H1 (cell line): ENCODE measurements around the gene BLMH. TPM values are rescaled to one million over a fixed set of nuclear protein-coding genes. Genes with fewer than 3 reads are reported as not detected.
A peak's percentile ranks its signal among the peaks of the same experiment; 100 is the strongest.

Source experiments
- CTCF ChIA-PET: fragments of 300-600 bp; sonication (Branson Sonifier 250); formaldehyde crosslinking; loops from one replicate; lab custom pipeline; 2021; ENCODE audit not compliant: partially characterized antibody; lab: Charles Lee
- POLR2A ChIA-PET: fragments of 300-600 bp; sonication (Branson Sonifier 250); formaldehyde crosslinking; loops from one replicate; lab custom pipeline; 2021; ENCODE audit warnings: inconsistent platforms; ENCODE audit not compliant: partially characterized antibody; lab: Charles Lee
- DNase-seq, 2 experiments: peaks; one replicate each; pipeline versions ENCODE4 v3.0.0 to v3.0.0-alpha.2; 2010 to 2022; ENCODE audit warnings: low spot score in 2 of 2, low read depth in 1 of 2, mixed read lengths in 1 of 2
- FAIRE-seq: peaks from 2 replicates; lab custom pipeline; 2011; peaks lifted over from hg19 to GRCh38; lab: Jason Lieb, UNC
- H2AFZ ChIP-seq: 2 replicates; pipeline ENCODE4 v1.8.1; 2012; ENCODE audit warnings: low read length, inconsistent platforms
- H2AK5ac ChIP-seq: 2 replicates; pipeline ENCODE4 v1.6.1; 2013; ENCODE audit warnings: low read depth, low read length
- H2BK120ac ChIP-seq: replicated peaks from 2 replicates; pipeline ENCODE3; 2013; ENCODE audit warnings: low read depth, low read length, inconsistent platforms
- H2BK12ac ChIP-seq: 2 replicates; pipeline ENCODE4 v1.6.1; 2013; ENCODE audit warnings: low read depth, low read length
- H2BK15ac ChIP-seq: 2 replicates; pipeline ENCODE4 v1.6.1; 2013; ENCODE audit warnings: low read length
- H2BK20ac ChIP-seq: 2 replicates; pipeline ENCODE4 v1.6.1; 2013; ENCODE audit warnings: low read length
- H2BK5ac ChIP-seq: 2 replicates; pipeline ENCODE4 v1.6.1; 2013; ENCODE audit warnings: low read depth, low read length
- H3K14ac ChIP-seq: 2 replicates; pipeline ENCODE4 v1.6.1; 2013; ENCODE audit warnings: inconsistent platforms; ENCODE audit not compliant: insufficient read length
- H3K18ac ChIP-seq: 2 replicates; pipeline ENCODE4 v1.6.1; 2013; ENCODE audit warnings: low read length; ENCODE audit errors: extremely low read depth
- H3K23ac ChIP-seq: 2 replicates; pipeline ENCODE4 v1.6.1; 2013; ENCODE audit warnings: inconsistent platforms; ENCODE audit not compliant: insufficient read length
- H3K23me2 ChIP-seq: 2 replicates; pipeline ENCODE4 v1.6.1; 2013; ENCODE audit warnings: low read depth, low read length
- H3K27ac ChIP-seq: 2 replicates; pipeline ENCODE4 v1.6.1; 2011; ENCODE audit warnings: low read depth, low read length, inconsistent platforms
- H3K27me3 ChIP-seq, 4 experiments: replicated peaks in 1 of 4; 1 replicate in 1 of 4; 2 replicates in 3 of 4; pipeline versions ENCODE4 v1.6.1 to v1.8.1; 2011 to 2013; ENCODE audit warnings: low read length in 3 of 4, mild to moderate bottlenecking in 3 of 4, inconsistent platforms in 2 of 4, mixed read lengths in 2 of 4, moderate library complexity in 1 of 4; ENCODE audit not compliant: control insufficient read depth in 3 of 4, insufficient read depth in 3 of 4; ENCODE audit errors: extremely low read depth in 1 of 4
- H3K36me3 ChIP-seq, 4 experiments: 2 replicates each; pipeline versions ENCODE4 v1.6.1 to v1.8.1; 2011 to 2013; ENCODE audit warnings: mild to moderate bottlenecking in 4 of 4, low read length in 3 of 4, moderate library complexity in 2 of 4, control low read depth in 1 of 4, inconsistent platforms in 1 of 4; ENCODE audit not compliant: insufficient read depth in 4 of 4, control insufficient read depth in 2 of 4
- H3K4ac ChIP-seq: replicated peaks from 2 replicates; pipeline ENCODE3; 2013; ENCODE audit warnings: low read length, low read depth, mixed read lengths, inconsistent platforms; ENCODE audit not compliant: insufficient read length
- H3K4me1 ChIP-seq, 4 experiments: replicated peaks in 1 of 4; 1 replicate in 1 of 4; 2 replicates in 3 of 4; pipeline versions ENCODE4 v1.6.1 to v1.8.1; 2011 to 2013; ENCODE audit warnings: low read length in 3 of 4, inconsistent platforms in 2 of 4, mixed read lengths in 1 of 4; ENCODE audit not compliant: insufficient read depth in 4 of 4, control insufficient read depth in 3 of 4
- H3K4me2 ChIP-seq, 2 experiments: 2 replicates each; pipeline versions ENCODE4 v1.6.1 to v1.8.1; 2011 to 2013; ENCODE audit warnings: low read depth in 2 of 2, low read length in 2 of 2, control low read depth in 1 of 2, inconsistent platforms in 1 of 2, mild to moderate bottlenecking in 1 of 2; ENCODE audit not compliant: insufficient read depth in 1 of 2
- H3K4me3 ChIP-seq, 4 experiments: fragments of 200-600, 300-600 bp in 1 of 4; sonication (generic), shearing (Covaris generic), sonication (Bioruptor Twin) in 1 of 4; 2 replicates each; pipeline versions ENCODE4 v1.5.1 to v1.8.1; 2011 to 2016; ENCODE audit warnings: low read length in 4 of 4, low read depth in 3 of 4, control low read depth in 2 of 4, inconsistent platforms in 2 of 4, mild to moderate bottlenecking in 2 of 4, mixed read lengths in 1 of 4, moderate library complexity in 1 of 4; ENCODE audit not compliant: insufficient read depth in 2 of 4; ENCODE audit errors: extremely low read depth in 1 of 4
- H3K56ac ChIP-seq: replicated peaks from 2 replicates; pipeline ENCODE3; 2013; ENCODE audit warnings: low read depth, mild to moderate bottlenecking, mixed read lengths, low read length, inconsistent platforms; ENCODE audit not compliant: insufficient read length
- H3K79me1 ChIP-seq: 2 replicates; pipeline ENCODE4 v1.6.1; 2013; ENCODE audit warnings: low read depth, low read length, control low read depth
- H3K79me2 ChIP-seq, 2 experiments: 2 replicates each; pipeline versions ENCODE4 v1.6.1 to v1.8.1; 2012 to 2013; ENCODE audit warnings: low read length in 2 of 2, mild to moderate bottlenecking in 2 of 2, inconsistent platforms in 1 of 2; ENCODE audit not compliant: insufficient read depth in 2 of 2, control insufficient read depth in 1 of 2
- H3K9ac ChIP-seq, 4 experiments: replicated peaks in 1 of 4; 1 replicate in 1 of 4; 2 replicates in 3 of 4; pipeline versions ENCODE4 v1.6.1 to v1.8.1; 2011 to 2013; ENCODE audit warnings: low read depth in 3 of 4, low read length in 3 of 4, control low read depth in 2 of 4, mild to moderate bottlenecking in 2 of 4, moderate library complexity in 2 of 4, inconsistent platforms in 1 of 4; ENCODE audit errors: extremely low read depth in 1 of 4
- H3K9me3 ChIP-seq, 2 experiments: 2 replicates each; pipeline versions ENCODE4 v1.6.1 to v1.8.1; 2012 to 2013; ENCODE audit warnings: mild to moderate bottlenecking in 2 of 2, moderate library complexity in 2 of 2, control low read depth in 1 of 2, inconsistent platforms in 1 of 2, low read depth in 1 of 2, low read length in 1 of 2, mixed read lengths in 1 of 2; ENCODE audit not compliant: insufficient read depth in 2 of 2
- H4K20me1 ChIP-seq, 2 experiments: replicated peaks in 1 of 2; 2 replicates each; pipeline versions ENCODE3 to v1.8.1; 2011 to 2013; ENCODE audit warnings: inconsistent platforms in 2 of 2, low read length in 2 of 2, mild to moderate bottlenecking in 1 of 2; ENCODE audit not compliant: insufficient read depth in 2 of 2, control insufficient read depth in 1 of 2
- H4K5ac ChIP-seq: 2 replicates; pipeline ENCODE4 v1.6.1; 2013; ENCODE audit warnings: low read length, low read depth, mixed read lengths, inconsistent platforms; ENCODE audit not compliant: insufficient read length
- H4K8ac ChIP-seq: 2 replicates; pipeline ENCODE4 v1.8.0; 2013; ENCODE audit warnings: mild to moderate bottlenecking, moderate library complexity, low read length, inconsistent platforms; ENCODE audit not compliant: insufficient read depth; ENCODE audit errors: extremely low read depth
- H4K91ac ChIP-seq: replicated peaks from 2 replicates; pipeline ENCODE3; 2013; ENCODE audit warnings: low read length, mixed read lengths, inconsistent platforms; ENCODE audit not compliant: insufficient read length
- BCL11A ChIP-seq, 2 experiments: IDR thresholded peaks; one replicate each; pipeline ENCODE4 v1.6.1; 2011; ENCODE audit warnings: low read depth in 2 of 2, low read length in 2 of 2, mild to moderate bottlenecking in 2 of 2
- CBX5 ChIP-seq: fragments of 300-800, 300-1000 bp; sonication (generic); IDR thresholded peaks from 2 replicates; pipeline ENCODE4 v1.7.1; 2016; ENCODE audit warnings: antibody characterized with exemption, low read length, low read depth
- CREB1 ChIP-seq: IDR thresholded peaks from 2 replicates; pipeline ENCODE4 v1.6.1; 2012; ENCODE audit warnings: inconsistent platforms
- CTBP2 ChIP-seq: IDR thresholded peaks from 2 replicates; pipeline ENCODE4 v1.7.0; 2011; ENCODE audit warnings: borderline replicate concordance, mild to moderate bottlenecking, moderate library complexity, mixed read lengths, low read length; ENCODE audit not compliant: insufficient read depth, insufficient read length
- GABPA ChIP-seq: IDR thresholded peaks from 2 replicates; pipeline ENCODE4 v1.6.1; 2011; ENCODE audit warnings: mild to moderate bottlenecking, low read length, moderate library complexity, borderline replicate concordance; ENCODE audit not compliant: insufficient read depth
- RBBP5 ChIP-seq: IDR thresholded peaks from 2 replicates; pipeline ENCODE4 v1.7.1; 2012; ENCODE audit warnings: low read depth, mild to moderate bottlenecking, inconsistent platforms, low read length, moderate library complexity, borderline replicate concordance
- SAP30 ChIP-seq: fragments of 300-600 bp; sonication (generic); IDR thresholded peaks from 2 replicates; pipeline ENCODE4 v1.7.1; 2012; ENCODE audit warnings: low read length, moderate library complexity, mild to moderate bottlenecking, inconsistent platforms; ENCODE audit not compliant: insufficient read depth, insufficient replicate concordance
- SP4 ChIP-seq: IDR thresholded peaks from 2 replicates; pipeline ENCODE4 v1.6.1; 2012; ENCODE audit warnings: low read length, inconsistent platforms
- WGBS, 2 experiments: shearing (Covaris generic) in 1 of 2; methylation state at CpG; one replicate each; pipeline versions ENCODE4 v1.1.6 to v1.1.7; 2013 to 2015; ENCODE audit warnings: low lambda C conversion rate in 2 of 2, mixed read lengths in 2 of 2, inconsistent platforms in 1 of 2, low coverage in 1 of 2, missing lambda C conversion rate in 1 of 2; ENCODE audit not compliant: insufficient replicate concordance in 2 of 2, insufficient coverage in 1 of 2, insufficient read length in 1 of 2; ENCODE audit errors: extremely low coverage in 1 of 2, missing lambda C conversion rate in 1 of 2; 5-methylcytosine and 5-hydroxymethylcytosine counted together
- polyA plus RNA-seq, 7 experiments: library from polyadenylated mRNA; depleted of rRNA in 3 of 7; stranded (reverse) in 5 of 7; unstranded in 2 of 7; fragments of >200 nt in 5 of 7; fragments of 200-250 nt in 2 of 7; gene quantifications; 1 replicate in 5 of 7; 2 replicates in 1 of 7; 4 replicates in 1 of 7; pipeline versions ENCODE4 v1.2.1 to v1.2.3, GENCODE V29; 2011 to 2013; ENCODE audit warnings: missing spikeins in 2 of 7, mixed read lengths in 2 of 7
- total RNA-seq: library from RNA; stranded (reverse); fragmentation: NEBNext Ultra II Directional; extraction: Animal tissue kit (Norgen Biotek cat#: 25700); gene quantifications from 2 replicates; pipeline ENCODE4 v1.2.1, GENCODE V29; 2021
- TF ChIP-seq, protein P1 (sequence below): IDR thresholded peaks from 2 replicates; pipeline ENCODE4 v1.6.1; 2012; ENCODE audit warnings: inconsistent platforms

BLMH gene
- total and polyA plus RNA-seq, 2 of the 8 experiments (the other 6 are each of a cell fraction or from before 2014, with no cell fraction given), result 18.2 to 74.3 TPM

DNA sequence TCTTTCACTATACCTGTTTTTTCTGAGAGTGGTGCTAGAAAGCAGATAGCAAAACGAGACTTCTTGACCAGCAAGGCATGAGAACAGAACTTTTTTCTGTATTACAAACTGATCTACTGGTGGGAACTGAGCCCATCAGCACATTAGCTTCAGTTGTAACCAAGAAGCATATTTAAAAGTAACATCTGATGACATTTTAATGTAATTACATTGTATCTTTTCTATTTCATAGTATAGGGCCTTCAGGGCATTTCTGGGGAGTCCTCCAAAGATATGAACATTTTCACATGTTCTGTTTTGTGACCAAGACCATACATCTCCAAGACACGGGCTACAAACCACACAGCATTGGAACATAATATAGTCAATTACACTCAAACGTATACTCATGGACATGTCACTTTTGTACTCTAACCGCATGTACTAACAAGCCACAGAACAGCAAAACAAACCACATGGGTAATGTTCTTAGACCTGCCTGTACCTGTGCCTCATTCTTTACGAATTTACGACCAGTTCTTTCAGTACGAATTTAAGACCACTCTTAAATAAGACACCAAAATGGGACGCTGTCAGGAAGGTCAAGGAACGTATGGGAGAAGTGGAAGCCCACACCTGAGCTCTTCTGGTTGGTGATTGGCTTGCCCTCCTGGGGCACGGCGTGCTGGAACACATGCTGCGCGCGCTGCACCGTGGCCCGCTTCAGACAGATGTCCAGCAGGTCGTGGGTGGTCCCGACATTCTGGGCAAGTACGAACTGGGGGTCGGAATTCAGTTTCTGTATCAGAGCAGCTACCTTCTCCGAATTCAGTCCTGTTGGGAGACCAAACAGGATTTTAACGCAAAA lies 825 bp downstream of the BLMH start:
- Histone ChIP-seq H4K20me1 (no peaks in the 10 kb centered on the region), H3K27ac (no peak overlapping the region), H3K4me3 (peak overlapping the region; percentile 74 to 97 (median 86)), H2BK12ac (no peak overlapping the region), H3K4me1 (peaks cover 0 to 5% (median 2%) of the 10 kb centered on the region in 4 experiments; a peak in 3 of 7 replicates), H4K91ac (no peak overlapping the region), H3K4me2 (peak overlapping the region; percentile 89 to 91), H3K79me2 (peaks cover 0 to 12% of the 10 kb centered on the region in 2 experiments; a peak in 2 of 4 replicates), H3K4ac (no peak overlapping the region), H2BK20ac (no peak overlapping the region), H2BK120ac (no peak overlapping the region), H3K23ac (no peak overlapping the region), H2BK5ac (no peak overlapping the region), H3K36me3 (peaks cover 0 to 32% (median 10%) of the 10 kb centered on the region in 4 experiments; a peak in 5 of 8 replicates), H3K14ac (no peak overlapping the region), H3K23me2 (peaks cover 6% of the 10 kb centered on the region; the same call in 1 of the 2 replicates), H3K9ac (peak overlapping the region; percentile 1 to 75 (median 56); a peak in 6 of 7 replicates), H3K56ac (no peak overlapping the region), H2BK15ac (no peak overlapping the region), H3K79me1 (peaks cover 3% of the 10 kb centered on the region), H3K18ac (no peak overlapping the region; the same call in 1 of the 2 replicates), H3K27me3 (peaks cover 0 to 2% (median 0%) of the 10 kb centered on the region in 4 experiments; a peak in 2 of 7 replicates), H2AK5ac (no peak overlapping the region), H4K5ac (no peak overlapping the region), H3K9me3 (no peaks in the 10 kb centered on the region), H4K8ac (no peak overlapping the region), H2AFZ (peak overlapping the region; percentile 60)
- ChIA-PET POLR2A (interaction anchor here (0.8 to 2.0 kb wide), 7 partner anchors 13 to 186 kb away, joined by 3 to 9 read pairs (median 4); partner anchors contain the start of genes GOSR1 and NSRP1), CTCF (interaction anchor here (0.9 to 1.9 kb wide), 5 partner anchors 8 to 166 kb away, joined by 3 to 5 read pairs (median 4); no protein-coding TSS in a partner anchor)
- no peak for FAIRE-seq
- no peak for DNase-seq
- 16% methylated on average over 22 of the region's 22 CpGs; no CpG with 5 or more reads in 1 of the 2 experiments for WGBS, 2 experiments
- TF ChIP-seq CTBP2 (peak; percentile 35), GABPA (no peak), BCL11A (IDR thresholded peaks at IDR 0.05; ENCODE audit: low read depth in 2 of 2, low read length in 2 of 2) (no peak), RBBP5 (no peak), SAP30 (no peak), CREB1 (no peak), CBX5 (no peak), SP4 (no peak)
- TF ChIP-seq, protein P1, sequence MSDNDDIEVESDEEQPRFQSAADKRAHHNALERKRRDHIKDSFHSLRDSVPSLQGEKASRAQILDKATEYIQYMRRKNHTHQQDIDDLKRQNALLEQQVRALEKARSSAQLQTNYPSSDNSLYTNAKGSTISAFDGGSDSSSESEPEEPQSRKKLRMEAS, result peak; percentile 67
